Neural crest cell (in vitro differentiated cells): ENCODE results near the gene EMC8. TPM values are rescaled to one million over a fixed set of nuclear protein-coding genes. Genes with fewer than 3 reads are reported as not detected.
A peak's percentile ranks its signal among the peaks of the same experiment; 100 is the strongest.

ENCODE experiments used
- DNase-seq: peaks from one replicate; pipeline ENCODE4 v3.0.0; 2021; ENCODE audit warnings: low read depth, mixed read lengths, low spot score
- H3K27ac Mint-ChIP-seq: one replicate; pipeline ENCODE4 v1.8.0; 2021; ENCODE audit warnings: mild to moderate bottlenecking, mixed read lengths; ENCODE audit not compliant: unreplicated experiment
- H3K27me3 Mint-ChIP-seq: 2 replicates; pipeline ENCODE4 v1.8.0; 2021; ENCODE audit warnings: low read depth, mild to moderate bottlenecking, mixed read lengths
- H3K36me3 Mint-ChIP-seq: 2 replicates; pipeline ENCODE4 v1.8.0; 2021; ENCODE audit warnings: low read depth, mild to moderate bottlenecking, mixed read lengths
- H3K4me1 Mint-ChIP-seq: 2 replicates; pipeline ENCODE4 v1.8.0; 2021; ENCODE audit warnings: mixed read lengths
- H3K4me3 Mint-ChIP-seq: one replicate; pipeline ENCODE4 v1.8.0; 2021; ENCODE audit warnings: mild to moderate bottlenecking, mixed read lengths
- H3K9me3 Mint-ChIP-seq: 2 replicates; pipeline ENCODE4 v1.8.0; 2021; ENCODE audit warnings: mixed read lengths
- CTCF ChIP-seq: fragments of 200-600 bp; sonication (generic); conservative IDR thresholded peaks from 2 replicates; pipeline ENCODE4 v1.5.0; 2021; ENCODE audit warnings: antibody characterized with exemption, mild to moderate bottlenecking
- total RNA-seq: library from RNA; stranded (reverse); gene quantifications from 2 replicates; pipeline ENCODE4 v1.2.1, GENCODE V29; 2021

Gene EMC8
- total RNA-seq, 1 donor from 2014 or later, result 44.1 TPM

- TF ChIP-seq CTCF, result peak; percentile 47
- Mint-ChIP-seq H3K4me1 (no peaks in the 10 kb centered on the region), H3K4me3 (no peak overlapping the region), H3K36me3 (no peaks in the 10 kb centered on the region), H3K27ac (no peak overlapping the region), H3K27me3 (peaks cover 15% of the 10 kb centered on the region), H3K9me3 (no peaks in the 10 kb centered on the region)
- DNase-seq, result no peak
Measured at GRCh38 chr16:85759631-85760419, 39.5 kb downstream of the EMC8 start.

- TF ChIP-seq CTCF, result no peak
- peaks cover 15% of the 10 kb centered on the region for H3K27me3 Mint-ChIP-seq
- no peaks in the 10 kb centered on the region for H3K36me3 Mint-ChIP-seq
- no peak overlapping the region for H3K4me3 Mint-ChIP-seq
- no peaks in the 10 kb centered on the region for H3K4me1 Mint-ChIP-seq
- no peak for DNase-seq
- no peaks in the 10 kb centered on the region for H3K9me3 Mint-ChIP-seq
- H3K27ac Mint-ChIP-seq, result no peak overlapping the region
Measured at GRCh38 chr16:85759136-85759535, 40.2 kb downstream of the EMC8 start.

- no peak overlapping the region for H3K4me3 Mint-ChIP-seq
- H3K27ac Mint-ChIP-seq, result no peak overlapping the region
- no peaks in the 10 kb centered on the region for H3K9me3 Mint-ChIP-seq
- no peak for TF ChIP-seq CTCF
- no peaks in the 10 kb centered on the region for H3K4me1 Mint-ChIP-seq
- no peaks in the 10 kb centered on the region for H3K36me3 Mint-ChIP-seq
- DNase-seq, result no peak
- peaks cover 26% of the 10 kb centered on the region for H3K27me3 Mint-ChIP-seq
Measured at GRCh38 chr16:85757341-85757822, 42.0 kb downstream of the EMC8 start.

- peaks cover 36% of the 10 kb centered on the region for H3K27me3 Mint-ChIP-seq
- no peaks in the 10 kb centered on the region for H3K36me3 Mint-ChIP-seq
- no peaks in the 10 kb centered on the region for H3K4me1 Mint-ChIP-seq
- H3K9me3 Mint-ChIP-seq, result no peaks in the 10 kb centered on the region
- no peak for DNase-seq
- H3K4me3 Mint-ChIP-seq, result no peak overlapping the region
- TF ChIP-seq CTCF, result no peak
- no peak overlapping the region for H3K27ac Mint-ChIP-seq
Measured at GRCh38 chr16:85755929-85756768, 43.2 kb downstream of the EMC8 start.

- no peak for DNase-seq
- no peaks in the 10 kb centered on the region for H3K36me3 Mint-ChIP-seq
- H3K4me1 Mint-ChIP-seq, result peaks cover 5% of the 10 kb centered on the region
- no peaks in the 10 kb centered on the region for H3K9me3 Mint-ChIP-seq
- H3K27me3 Mint-ChIP-seq, result peaks cover 44% of the 10 kb centered on the region
- TF ChIP-seq CTCF, result no peak
- H3K4me3 Mint-ChIP-seq, result no peak overlapping the region
- H3K27ac Mint-ChIP-seq, result no peak overlapping the region
Measured at GRCh38 chr16:85754413-85754812, 44.9 kb downstream of the EMC8 start.
